ENCODE measurements around the gene SPINK4.

Gene SPINK4

GRCh38 chr9:33294670-33295432 lies 54.9 kb downstream of the SPINK4 start:
- DNase-seq, result no peak

- no peak for DNase-seq
Observed at GRCh38 chr9:33295571-33295970, 55.6 kb downstream of the SPINK4 start.

GRCh38 chr9:33297432-33297831 lies 57.5 kb downstream of the SPINK4 start:
- DNase-seq, result no peak

Data from NCI-H226 (cell line).